NCI-H345 (cell line): ENCODE data around the gene SLCO3A1.
A peak's percentile ranks its signal among the peaks of the same experiment; 100 is the strongest.

ENCODE experiments used
- DNase-seq: peaks from one replicate; lab custom pipeline; 2025; lab: John Stamatoyannopoulos, UW

The SLCO3A1 gene

DNA sequence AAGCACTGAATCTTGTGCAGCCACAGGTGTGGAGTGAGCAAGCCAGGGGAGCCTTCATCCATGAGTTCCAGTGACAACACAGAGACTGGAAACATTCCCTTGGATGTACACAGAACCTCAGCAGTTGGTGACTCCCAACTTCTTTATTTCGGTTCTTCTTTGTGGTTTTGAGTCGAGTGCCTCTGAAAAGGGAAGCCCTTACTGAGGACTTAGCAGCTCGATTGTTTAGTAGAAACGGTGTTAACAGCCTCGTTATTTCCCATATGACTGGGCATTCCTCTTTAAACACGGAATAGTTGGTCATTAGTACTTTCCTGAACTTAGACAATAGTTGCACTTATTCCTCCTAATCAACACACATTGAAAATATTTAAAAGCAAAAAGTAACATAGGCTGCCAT, 7.7 kb downstream of the SLCO3A1 start:
- no peak for DNase-seq

DNA sequence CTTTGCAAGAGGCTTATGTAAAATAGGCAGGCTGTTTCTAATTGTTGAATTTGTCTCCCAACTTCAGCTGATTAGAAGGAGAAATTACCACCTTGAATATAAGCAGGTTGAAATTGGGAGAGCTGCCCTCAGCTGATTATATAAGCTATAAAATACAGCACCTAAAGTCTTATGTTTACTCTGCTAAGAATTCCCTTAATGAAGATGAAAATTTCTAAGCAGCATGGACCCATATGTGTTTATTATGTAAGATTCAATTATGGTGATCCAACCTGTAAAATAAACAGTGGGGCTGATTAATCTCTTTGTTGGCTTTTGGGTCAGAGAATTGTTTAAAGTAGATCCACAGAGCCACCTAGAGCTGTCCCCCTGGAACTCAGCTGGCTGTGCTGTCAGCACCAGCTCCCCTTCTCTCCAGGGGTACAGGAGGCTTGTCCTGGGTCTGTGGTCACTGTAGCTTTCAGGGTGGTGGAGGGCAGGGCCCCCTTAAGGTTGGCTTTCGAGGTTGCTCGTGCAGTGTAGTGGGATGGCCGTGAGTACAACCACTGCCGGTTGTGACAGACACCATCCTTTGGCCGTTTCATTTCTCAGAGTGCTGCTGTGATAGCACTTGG, 9.5 kb downstream of the SLCO3A1 start:
- DNase-seq = no peak

DNA sequence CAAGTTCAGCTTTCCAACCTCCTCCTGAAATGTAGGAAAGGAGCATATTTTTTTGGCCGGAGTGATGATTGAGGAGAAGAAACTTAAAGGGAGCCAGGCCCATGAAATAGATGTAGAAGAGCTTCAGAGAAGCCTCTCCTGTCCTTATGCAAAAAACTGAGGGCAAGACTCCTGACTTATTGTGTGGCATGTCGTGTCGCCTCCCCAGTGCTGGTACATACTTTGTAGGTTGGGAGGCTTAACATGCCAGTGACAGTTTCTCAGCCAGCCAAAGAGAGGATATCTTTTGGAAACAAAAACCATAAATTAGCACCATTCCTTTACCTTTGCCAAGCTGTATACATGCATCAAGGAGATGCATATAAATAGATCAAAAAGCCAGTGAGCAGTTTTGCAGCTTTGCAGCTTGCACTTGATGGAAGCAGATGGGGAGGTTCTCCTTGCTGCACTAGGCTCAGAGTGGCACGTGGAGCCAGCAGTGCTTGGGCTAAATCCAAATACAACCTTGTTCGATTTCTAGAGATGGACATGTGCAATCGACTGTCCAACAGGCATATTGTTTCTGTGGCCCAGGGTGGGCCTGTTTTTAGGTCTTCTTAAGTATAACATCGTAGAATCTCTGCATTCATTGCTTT, 10.2 kb downstream of the SLCO3A1 start:
- DNase-seq = no peak

DNA sequence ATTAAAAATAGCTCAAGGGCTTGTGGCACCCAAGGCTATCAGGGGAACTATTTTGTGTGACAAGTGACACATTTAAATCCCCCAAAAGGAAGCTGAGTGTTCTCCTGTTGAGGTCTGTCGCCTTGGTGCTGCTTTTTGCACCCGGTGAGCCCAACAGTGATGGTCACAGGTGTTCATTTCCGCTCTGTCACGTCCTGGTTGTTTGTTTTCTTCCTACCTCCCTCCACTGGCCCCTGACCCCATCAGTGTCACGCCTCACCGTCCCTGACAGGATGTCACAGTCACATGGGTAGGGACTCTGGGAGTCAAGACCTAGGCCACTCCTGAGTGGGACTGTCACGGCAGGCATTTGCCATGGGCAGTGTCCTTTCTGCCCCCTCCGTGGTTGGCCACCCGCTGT, 11.2 kb downstream of the SLCO3A1 start:
- no peak for DNase-seq

DNA sequence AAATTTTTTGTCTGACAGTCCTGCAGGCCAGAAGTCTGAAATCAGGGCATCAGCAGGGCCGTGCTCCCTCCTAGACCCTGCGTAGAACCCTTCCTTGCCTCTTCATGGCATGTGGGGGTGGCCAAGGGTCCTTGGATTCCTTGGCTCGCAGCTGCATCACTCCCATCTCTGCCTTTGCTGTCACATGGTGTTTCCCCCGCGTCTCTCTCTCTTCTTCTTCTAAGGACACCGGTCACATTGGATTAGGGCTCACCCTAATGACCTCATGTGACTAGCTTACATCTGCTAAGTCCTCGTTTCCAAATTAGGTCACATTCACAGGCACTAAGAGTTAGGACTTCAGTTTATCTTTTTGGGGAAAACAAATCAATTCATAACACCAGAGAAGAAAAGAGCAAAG, 12.0 kb downstream of the SLCO3A1 start:
- no peak for DNase-seq

DNA sequence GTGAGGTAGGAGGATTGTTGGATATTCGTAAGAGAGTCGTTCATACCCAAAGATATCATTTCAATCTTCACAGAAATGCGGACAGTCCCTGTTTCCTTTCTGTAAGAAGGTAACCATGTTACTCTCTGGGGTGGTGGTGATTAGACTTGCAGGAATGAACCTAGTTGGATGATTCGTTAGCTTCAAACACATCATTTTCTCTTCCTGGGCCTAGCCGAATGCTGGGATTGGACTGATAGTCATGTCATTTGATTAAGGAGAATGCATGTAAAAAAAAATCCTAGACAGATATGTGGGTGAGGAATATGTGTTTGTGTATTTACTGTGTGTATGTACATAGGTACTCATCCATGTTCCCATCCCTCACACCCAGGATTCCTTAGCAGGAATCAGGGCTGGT, 12.4 kb downstream of the SLCO3A1 start:
- no peak for DNase-seq

DNA sequence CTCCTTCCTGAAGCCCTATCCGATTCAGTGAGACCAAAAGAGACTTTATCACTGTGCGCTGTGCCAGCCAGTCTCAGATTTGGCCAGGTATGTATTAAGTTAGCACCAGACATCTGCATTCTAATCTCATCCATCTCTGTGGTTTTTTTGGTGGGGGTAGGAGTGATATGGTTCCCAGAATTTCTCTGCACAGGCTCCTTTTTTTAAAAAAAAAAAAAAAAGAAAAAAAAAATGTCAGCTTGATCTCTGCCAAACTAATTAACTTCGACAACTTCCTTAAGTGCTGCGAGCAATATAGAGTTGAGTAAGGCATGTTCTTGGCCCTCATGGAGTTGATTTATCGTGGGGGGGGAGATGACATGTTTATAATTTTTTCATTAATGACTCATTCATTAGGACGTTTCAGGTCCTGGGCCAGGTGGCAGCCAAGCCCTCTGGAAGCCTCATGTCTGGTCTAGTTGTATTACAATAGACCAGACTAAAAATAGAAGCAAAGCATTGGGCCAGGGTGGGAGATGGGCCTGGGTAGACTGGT, 12.9 kb downstream of the SLCO3A1 start:
- DNase-seq = no peak

DNA sequence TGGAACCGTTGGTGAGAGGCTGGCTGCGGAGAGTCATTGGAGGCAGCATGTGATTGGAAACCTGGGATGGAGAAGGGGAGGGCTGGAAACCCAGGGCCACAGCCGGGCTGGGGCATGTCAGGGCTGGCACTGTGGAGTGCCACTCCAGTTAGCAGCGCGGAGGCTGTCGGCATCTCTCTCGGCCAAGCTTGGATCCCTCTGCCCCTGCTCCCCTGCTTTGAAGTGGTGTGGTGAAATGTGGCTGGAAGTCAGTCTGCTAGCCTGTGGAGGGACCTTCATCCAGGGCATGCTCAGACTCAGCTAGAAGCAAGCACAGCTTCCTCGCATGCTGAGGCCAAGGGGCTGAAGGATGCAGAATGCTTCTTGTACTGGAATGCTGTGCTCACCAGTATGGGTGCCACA, 13.5 kb downstream of the SLCO3A1 start:
- peak; percentile 62 for DNase-seq

DNA sequence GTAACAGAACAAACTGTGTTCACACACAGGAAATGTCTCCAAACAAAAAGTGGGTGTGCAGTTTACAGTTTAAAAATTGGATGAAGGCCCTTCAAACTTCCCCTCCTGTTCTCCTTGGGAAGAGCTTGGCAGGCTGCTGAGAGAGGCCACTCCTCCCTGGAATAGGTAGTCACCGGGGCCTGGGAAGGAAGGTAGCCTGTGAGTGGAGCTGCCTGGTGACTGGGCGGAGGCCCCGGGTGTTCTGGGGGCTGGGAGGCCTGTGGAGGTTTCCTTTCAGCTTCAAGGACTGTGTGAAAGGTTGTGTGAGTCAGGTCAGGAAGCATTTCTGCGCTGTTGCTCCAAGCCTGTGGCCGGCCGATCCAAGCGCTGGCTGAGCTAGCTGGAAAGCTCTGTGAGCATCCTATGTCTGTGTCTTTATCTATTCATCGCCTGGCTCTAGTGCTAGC, 14.1 kb downstream of the SLCO3A1 start:
- no peak for DNase-seq

DNA sequence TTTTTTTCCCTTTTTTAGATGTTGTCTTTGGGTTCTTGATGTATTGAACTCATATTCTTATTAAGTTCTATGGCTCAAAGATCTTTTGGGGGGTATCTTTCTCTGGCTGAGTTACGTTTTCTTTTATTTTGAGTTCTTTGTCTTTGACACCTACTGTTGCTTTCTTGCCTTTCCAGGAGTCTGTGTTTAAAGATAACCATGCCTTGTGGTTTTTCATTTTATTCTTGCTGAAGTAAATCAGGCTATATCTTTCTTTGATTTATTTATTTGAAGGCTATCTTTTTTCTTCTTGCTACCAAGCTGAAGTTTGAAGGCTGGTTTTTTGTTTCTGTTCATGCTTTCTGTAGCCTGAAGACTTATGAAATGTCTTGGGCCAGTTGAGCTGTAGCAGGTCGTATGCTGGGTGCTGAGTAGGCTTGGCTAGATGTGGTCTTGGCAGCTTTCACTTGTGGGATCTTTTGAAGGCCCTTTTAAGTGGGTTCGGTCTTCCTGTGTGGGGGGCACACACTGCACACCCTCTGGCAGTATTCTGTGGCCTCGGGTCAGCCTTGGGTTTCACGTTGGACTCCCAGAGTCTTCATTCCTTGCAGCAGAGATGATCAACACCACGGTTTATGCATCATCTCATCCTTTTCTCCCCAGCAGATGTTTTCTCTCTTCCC, 17.5 kb downstream of the SLCO3A1 start:
- no peak for DNase-seq

DNA sequence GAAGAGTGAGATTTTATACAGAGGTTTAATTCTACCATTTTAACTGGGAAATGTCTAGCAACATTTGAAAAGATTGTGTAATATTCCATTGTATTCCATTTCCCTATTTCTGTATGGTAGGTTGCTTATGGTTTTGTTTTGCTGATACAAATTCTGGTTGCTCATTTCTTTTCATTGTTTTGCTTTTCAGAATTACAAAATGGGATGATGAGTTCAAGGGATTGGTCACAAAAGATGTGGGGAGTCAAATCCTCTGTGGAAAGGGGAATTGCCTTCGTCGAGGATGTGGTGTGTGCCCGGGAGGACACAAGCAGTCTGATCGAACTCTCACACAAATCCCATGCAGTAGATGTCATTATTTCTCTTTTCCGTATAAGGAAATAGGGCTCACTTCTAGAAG, 18.3 kb downstream of the SLCO3A1 start:
- DNase-seq = no peak

DNA sequence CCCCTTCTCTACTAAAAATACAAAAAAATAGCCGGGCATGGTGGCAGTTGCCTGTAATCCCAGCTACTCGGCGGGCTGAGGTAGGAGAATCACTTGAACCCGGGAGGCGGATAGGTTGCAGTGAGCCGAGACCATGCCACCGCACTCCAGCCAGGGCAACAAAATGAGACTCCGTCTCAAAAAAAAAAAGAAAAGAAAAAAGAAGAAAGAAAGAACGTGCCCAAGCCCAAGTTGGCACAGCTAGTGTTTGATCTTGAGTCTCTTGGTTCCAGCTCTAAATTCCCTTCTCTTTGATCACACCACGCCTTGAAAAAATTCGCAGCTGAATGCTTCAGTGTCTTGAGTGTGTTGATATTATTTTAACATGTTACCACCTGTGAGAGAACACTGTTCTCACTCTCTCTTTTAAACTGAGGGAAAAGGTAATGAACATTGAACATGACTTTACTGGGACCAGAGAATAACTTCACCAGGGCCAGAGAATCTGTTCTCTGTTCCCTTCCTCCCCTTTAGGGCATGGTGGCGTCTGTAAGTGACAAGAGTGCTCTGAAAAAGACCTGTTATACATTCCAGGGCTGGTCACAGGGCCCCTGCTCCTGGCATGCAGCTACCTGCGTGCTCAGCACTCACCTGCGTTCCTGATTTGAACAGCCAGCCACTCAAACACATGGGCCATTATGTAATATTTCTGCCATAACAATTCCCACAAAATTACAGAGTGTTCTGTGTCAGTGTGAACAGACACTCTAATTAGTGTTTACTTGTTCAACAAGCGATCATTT, 19.0 kb downstream of the SLCO3A1 start:
- no peak for DNase-seq

DNA sequence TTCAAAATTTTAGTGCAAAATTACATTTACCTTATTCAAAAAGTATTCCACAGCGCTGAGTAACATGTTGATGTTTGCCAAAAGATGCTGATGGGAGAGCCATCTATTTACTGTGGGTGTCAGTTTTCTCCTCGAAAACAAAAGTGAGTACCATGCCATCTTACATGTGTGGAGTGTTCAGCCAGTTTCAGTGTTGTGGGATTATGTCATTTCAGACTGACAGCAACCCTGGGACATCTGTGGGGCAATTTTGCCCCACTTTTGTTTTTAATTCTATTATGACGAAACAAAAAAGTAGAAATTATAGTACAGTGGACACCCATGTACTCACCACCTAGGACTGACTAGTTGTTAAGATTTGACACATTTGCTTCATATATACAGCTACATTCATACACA, 19.6 kb downstream of the SLCO3A1 start:
- no peak for DNase-seq

DNA sequence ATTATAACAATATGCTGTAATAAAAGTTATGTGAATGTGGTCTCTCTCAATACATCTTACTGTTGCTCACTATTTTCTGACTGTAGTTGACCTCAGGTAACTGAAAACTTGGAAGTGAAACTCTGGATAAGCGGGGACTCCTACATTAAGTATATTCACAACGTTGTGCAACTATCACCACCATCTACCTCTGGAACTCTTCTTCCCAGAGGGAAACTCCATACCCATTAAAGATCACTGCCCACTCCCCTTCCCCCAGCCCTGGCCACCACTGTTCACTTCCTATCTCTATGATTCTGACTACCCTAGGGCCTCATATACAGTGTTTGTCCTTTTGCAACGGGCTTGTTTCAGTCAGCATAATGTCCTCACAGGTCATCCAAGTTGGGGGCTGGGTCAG, 20.7 kb downstream of the SLCO3A1 start:
- DNase-seq = no peak

DNA sequence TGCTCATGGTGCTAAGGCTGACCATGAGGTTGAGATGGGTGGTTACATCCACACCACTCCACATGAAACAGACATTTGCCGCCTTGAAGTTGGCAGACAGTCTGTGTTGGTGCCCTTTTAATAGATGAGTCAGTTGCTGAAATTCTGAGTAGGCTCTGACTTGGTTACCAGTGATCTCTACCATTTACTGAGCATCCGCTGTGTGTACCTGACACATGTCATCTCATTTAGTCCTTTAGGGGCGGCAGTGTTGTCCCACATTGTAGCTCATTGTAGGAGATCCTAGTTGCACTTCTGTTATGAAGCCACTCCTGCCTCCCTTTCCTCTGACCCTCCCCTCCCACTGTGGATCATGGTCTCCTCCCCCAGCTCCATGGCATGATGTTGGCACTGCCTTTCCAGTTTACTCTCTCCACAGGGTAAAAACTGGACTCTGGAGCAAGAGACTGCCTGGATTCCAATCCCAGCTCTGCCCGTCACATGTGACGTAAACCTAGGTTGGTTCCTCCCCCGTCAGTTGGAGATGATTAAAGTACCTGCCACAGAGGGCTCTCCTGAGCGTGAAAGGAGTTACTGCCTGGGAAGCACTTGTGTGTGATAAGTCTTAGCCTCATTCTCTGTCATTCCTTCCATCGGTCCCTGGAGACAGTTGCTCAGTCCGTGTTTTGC, 21.6 kb downstream of the SLCO3A1 start:
- no peak for DNase-seq

DNA sequence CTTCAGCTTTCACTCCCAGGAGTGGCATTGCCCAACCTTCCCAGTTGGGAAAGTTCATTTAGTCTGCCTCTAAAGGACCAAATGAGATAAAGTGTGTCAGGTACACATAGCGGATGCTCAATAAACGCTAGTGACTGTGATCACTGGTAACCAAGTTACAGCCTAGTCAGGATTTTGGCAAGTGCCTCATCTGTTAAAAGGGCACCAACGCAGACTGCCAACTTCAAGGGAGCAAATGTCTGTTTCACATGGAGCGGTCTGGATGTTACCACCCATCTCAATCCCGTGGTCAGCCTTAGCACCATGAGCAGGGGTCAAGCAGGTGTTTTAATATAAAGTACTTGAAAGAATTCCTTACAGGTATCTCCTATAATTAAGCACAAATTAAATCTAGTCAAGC, 22.7 kb downstream of the SLCO3A1 start:
- no peak for DNase-seq

DNA sequence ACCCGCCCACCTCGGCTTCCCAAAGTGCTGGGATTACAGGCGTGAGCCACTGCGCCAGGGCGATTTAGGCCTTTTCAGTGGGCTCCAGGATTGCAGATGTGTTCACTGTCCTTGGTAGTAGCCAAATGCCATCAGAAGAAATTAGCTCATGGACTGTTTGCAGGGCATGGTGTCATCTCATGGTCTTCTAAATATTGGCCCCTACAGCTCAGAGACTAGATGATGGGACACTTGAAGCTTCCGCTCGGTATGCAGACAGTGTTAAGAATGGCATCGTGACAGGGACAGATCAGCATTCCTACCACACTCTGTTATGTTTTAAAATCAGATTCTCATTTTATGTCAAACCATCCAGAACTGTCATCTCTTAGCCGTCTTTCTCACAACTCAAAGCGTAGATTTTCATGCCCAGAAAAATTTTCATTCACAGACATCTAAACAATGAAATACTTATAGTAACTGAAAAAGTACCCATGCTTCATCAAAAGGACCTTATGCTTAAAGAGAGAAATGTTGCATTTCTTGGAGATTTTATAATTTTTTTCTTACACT, 24.9 kb downstream of the SLCO3A1 start:
- no peak for DNase-seq

DNA sequence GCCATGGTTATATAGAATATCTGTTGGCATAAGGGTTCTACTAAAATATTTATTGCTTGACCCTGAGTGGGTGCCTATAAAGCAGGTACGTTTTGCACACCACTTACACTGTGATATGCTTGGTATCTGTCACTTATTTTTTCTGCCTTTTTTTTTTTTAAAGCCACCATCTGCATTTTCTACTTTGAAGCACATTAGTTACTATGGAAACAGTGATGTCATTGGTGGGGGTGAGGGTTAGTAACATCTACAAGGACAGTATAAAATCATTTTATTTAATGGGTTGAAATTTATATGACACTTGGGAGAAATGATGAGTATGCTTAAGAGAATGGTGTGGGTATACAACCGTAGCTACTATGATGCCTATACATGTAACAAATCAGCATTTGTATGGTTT, 25.6 kb downstream of the SLCO3A1 start:
- DNase-seq = no peak

DNA sequence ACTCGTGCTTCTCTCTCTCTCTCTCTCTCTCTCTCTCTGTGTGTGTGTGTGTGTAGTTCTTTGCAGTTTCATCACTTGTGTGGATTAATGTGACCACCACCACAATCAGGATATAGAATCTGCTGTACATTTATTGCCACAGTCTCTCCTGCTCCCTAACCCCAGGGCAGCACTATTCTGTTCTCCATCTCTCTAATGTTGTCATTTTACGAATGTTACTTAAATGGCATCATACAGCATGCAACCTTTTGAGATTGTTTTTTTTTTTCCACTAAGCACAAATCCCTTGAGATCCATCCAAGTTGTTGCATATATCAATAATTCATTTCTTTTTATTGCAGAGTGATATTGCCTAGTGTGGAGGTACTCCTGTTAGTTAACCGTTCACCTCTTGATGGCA, 26.9 kb downstream of the SLCO3A1 start:
- DNase-seq = no peak

DNA sequence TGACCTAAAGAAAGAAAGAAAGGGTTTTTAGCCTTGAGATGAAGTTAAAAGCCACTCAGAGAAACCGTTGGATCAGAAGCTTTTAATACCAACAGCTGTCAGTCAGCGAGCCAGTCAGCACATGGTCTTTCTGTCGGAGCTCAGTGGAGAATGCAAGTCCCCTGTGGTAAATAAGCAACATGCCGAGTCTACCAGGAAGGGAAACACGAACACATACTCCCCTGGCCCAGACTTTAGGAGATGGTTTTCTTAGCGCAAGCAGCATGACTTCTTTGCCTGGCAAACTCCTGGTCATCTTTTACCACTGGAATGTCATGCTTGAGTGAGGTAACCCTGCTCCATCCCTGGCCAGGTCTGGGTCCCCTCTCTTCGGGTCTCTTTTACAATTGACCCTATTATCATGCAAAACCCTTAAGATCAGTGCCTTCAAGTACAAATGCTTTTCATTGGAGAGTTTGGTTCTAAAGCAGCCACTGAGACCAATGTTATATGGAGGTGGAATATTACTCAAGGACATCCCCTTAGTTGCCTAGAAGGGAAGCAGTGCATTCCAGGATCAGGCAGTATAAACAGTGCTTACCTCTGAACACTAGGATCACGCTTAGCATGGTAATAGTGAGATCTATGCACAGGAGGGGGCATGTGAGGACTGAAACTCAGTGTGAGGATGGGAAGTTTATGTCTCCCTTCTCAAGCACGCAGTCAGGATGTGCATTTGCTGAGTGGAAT, 28.2 kb downstream of the SLCO3A1 start:
- no peak for DNase-seq
